DMS 273 (cell line): ENCODE results near the gene TMUB1.

Source experiments
- DNase-seq: peaks from one replicate; lab custom pipeline; 2025; ENCODE audit not compliant: unreplicated experiment; lab: John Stamatoyannopoulos, UW

The TMUB1 gene

GRCh38 chr7:151121380-151122170 is 38.3 kb upstream of the TMUB1 start:
- DNase-seq, result no peak

DNA sequence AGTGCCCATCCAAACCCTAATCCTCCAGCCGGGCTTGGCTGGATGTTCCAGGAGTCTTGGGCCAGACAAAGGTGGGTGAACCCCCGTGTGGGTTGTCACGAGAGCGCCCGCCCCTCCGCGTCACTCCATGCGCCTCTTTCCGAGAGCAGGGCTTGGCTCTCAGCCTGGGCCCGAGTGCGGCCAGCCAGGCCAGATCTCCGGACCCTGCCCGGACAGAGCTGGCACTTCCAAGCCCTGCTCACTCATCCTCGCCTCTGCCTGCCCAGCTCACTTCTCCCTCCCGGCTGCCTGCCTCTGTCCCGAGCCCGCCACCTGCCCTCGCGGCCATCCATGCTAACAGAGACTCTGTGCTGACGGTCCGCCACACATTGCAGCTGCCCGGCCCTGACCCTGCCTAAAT is 37.6 kb upstream of the TMUB1 start:
- no peak for DNase-seq

- no peak for DNase-seq
These were observed 36.6 kb upstream of the TMUB1 start for GRCh38 chr7:151119902-151120301.

DNA sequence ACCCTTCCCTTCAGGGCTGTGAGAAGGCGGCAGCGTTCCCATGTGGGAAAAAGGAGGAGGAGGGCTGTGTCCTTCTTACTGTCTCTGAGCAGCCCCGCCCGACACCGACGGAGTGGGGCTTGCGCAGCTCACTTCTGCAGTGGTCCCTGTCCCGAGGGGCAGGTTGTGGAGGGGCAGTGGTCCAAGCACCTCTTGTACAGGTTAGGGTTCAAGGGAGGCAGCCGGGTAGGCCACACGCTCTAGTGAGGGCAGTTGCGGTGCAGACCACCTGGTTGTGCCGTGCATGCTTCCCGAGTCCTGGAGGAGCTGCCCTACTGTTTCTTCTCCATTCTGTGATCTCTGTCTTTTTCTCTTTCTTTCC is 35.7 kb upstream of the TMUB1 start:
- DNase-seq, result no peak

- no peak for DNase-seq
These were observed 35.1 kb upstream of the TMUB1 start for GRCh38 chr7:151118108-151119054.

- no peak for DNase-seq
These were observed 34.3 kb upstream of the TMUB1 start for GRCh38 chr7:151117565-151117964.

- DNase-seq, result no peak
These were observed 33.5 kb upstream of the TMUB1 start for GRCh38 chr7:151116603-151117440.

DNA sequence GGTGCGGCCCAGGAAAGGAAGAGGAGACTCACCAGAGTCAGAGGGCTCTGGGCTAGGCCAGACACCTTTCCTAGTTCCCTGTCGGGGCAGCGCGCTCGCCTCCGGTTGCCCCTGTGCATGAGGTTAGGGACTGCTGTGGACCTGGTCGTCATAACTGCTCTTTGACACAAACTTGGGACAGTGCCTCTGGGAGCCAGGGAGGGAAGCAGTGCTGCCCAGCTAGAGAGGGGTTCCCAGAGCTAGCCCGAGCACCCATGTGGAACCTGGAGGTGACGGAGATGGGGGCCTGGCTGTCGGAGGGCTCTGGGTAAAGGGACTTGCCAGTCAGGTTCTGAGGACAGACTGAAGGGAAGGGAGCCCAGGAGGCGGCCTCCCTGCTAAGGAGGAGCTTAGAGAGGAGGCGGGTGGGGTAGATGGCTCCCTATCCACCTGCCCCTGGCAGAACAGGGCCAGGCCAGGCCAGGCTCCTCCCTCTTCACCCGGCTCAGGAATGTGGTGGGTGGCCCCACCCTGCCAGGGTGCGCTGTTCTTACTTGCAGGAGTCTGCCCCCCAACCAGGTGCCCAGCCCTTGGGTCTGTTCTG is 32.6 kb upstream of the TMUB1 start:
- no peak for DNase-seq

DNA sequence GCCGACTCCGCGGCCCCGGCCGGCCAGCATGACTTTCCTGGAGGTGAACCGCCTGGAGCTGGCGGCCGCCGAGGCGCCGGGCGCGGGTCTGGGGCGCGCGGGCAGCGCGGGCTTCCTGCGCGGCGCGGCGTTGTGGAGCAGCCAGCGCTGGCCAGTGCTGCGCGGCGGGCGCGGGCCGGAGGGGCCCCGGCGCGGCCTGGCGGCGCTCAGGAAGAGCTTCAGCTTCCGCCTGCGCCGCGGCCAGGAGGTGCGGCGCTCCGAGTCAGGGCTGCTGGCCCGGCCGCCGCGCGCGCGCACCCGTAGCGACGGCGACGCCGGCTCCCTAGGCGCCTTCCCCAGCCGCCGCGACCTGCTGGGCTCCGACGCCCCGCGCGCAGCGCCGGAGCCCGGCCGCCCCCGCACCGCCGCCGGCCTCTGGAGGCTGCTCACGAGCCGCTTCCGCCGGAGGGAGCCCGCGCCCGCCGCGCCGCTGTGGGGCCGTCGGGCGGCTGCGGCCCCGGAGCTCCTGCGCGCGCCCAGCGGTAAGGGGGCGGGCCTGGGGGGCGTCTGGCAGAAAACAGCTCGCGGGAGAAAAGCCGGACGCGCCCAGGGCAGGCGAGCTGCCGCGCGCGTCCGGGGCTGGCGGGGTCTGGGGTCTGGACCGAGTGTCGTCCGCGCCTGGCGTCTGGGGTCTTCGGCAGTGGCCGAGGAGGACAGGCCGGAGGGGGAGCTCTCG is 32.0 kb upstream of the TMUB1 start:
- DNase-seq, result no peak

GRCh38 chr7:151114151-151115090 is 31.1 kb upstream of the TMUB1 start:
- DNase-seq, result no peak

GRCh38 chr7:151113344-151114150 is 30.3 kb upstream of the TMUB1 start:
- no peak for DNase-seq

- DNase-seq, result peak; percentile 91
These were observed 27.8 kb upstream of the TMUB1 start for GRCh38 chr7:151110941-151111645.

DNA sequence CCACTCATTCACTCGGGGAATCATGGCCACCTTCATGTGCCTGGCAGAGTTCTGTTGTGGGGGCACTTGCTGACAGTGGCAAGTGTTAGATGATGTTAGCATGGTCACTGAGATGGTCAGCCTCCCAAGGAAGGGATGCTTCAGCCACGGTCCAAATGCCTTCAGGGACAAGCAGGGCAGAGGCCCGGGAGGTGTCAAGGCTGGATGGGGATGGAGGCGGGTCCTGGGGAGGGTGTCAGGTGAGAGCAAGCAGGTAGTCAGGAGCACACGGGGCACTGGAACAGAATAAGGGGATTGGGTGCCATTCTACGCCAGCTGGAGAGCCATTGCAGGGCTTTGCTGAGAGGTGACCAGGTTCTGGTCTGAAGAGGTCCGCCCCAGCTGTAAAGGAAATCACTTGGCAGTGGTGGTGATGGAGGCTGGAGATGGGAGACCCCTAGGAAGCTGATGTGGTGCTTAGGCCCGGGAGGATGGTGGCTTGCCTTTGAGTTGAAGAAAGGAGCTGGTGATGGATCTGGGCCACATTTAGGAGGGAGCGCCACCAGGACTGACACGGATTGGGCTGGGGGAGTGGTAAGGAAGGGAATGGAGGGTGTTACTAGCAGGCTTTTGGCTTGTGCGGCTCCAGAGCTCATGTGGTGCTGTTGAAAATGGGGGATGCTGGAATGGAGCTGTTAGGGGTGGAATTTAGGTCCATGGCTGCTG is 27.1 kb upstream of the TMUB1 start:
- peak; percentile 71 for DNase-seq

DNA sequence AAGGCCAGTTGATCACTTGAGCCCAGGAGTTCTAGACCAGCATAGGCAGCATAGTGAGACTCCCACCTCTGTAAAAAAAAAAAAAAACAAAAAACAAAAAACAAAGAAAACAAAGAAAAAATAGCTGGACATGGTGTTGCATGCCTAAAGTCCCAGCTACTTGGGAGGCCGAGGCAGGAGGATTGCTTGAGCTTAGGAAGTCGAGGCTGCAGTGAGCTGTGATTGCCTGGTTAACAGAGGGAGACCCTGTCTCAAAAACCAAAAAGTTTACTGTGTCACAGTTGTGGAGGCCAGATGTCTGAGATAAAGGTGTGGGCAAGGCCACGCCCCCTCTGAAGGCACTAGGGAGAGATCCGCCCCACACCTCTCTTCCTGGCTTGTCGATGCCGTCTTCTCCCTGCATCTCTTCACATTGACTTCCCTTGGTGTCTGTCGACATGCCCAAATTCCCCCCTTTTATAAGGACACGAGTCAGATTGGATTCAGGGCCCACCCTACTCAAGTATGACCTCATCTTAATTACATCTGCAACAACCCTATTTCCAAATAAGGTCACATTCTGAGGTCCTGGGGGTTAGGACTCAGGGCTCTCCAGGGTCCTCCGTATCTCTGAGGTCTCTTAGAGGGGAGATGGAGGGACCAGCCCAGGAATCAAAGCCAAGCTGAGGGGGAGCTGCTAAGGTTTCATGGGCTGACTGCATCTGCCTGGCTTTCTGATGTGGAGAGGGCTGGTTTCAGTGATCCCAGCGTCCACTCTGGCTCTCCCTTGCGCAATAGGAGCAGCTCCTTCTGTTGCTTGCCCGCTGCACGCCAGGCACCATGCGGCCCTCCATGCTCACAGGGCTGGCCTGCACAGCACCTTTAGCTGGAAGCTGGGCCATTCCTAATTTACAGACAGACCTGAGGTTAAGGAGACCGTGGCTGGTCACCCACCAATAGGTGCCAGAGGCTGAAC is 26.1 kb upstream of the TMUB1 start:
- DNase-seq, result peak; percentile 56

GRCh38 chr7:151107882-151108281 is 24.6 kb upstream of the TMUB1 start:
- DNase-seq, result no peak
